ENCODE results near the gene ASCL3. TPM values are rescaled to one million over a fixed set of nuclear protein-coding genes. Genes with fewer than 3 reads are reported as not detected.
"Not testable (repeated sequence)": the region's sequence is repeated elsewhere in the genome, so short reads cannot be mapped to it uniquely, and the experiment has no call there.

The ASCL3 gene, protein sequence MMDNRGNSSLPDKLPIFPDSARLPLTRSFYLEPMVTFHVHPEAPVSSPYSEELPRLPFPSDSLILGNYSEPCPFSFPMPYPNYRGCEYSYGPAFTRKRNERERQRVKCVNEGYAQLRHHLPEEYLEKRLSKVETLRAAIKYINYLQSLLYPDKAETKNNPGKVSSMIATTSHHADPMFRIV
- not detected for total RNA-seq

- H3K4me1 ChIP-seq: no peaks in the 10 kb centered on the region
- intact Hi-C loops (cut with DNase I; ENCODE audit: low total_unique reads): no loop called here
- TF ChIP-seq POLR2A (IDR thresholded peaks at IDR 0.05): no peak
- TF ChIP-seq, protein P1, sequence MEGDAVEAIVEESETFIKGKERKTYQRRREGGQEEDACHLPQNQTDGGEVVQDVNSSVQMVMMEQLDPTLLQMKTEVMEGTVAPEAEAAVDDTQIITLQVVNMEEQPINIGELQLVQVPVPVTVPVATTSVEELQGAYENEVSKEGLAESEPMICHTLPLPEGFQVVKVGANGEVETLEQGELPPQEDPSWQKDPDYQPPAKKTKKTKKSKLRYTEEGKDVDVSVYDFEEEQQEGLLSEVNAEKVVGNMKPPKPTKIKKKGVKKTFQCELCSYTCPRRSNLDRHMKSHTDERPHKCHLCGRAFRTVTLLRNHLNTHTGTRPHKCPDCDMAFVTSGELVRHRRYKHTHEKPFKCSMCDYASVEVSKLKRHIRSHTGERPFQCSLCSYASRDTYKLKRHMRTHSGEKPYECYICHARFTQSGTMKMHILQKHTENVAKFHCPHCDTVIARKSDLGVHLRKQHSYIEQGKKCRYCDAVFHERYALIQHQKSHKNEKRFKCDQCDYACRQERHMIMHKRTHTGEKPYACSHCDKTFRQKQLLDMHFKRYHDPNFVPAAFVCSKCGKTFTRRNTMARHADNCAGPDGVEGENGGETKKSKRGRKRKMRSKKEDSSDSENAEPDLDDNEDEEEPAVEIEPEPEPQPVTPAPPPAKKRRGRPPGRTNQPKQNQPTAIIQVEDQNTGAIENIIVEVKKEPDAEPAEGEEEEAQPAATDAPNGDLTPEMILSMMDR (IDR thresholded peaks at IDR 0.05): no peak
- peaks cover 7% of the 10 kb centered on the region for H3K36me3 ChIP-seq
- H3K9me3 ChIP-seq: no peaks in the 10 kb centered on the region
- no peak within 1 kb of the TSS for H3K27ac ChIP-seq
- no peaks in the 10 kb centered on the region for H3K27me3 ChIP-seq
- H3K4me3 ChIP-seq: no peak within 1 kb of the TSS
- DNase-seq (ENCODE audit: low spot score in 2 of 2): no peak
These were observed at the start of gene ASCL3 for GRCh38 chr11:8942518-8943066. Gene ASCL3, minus strand, starts transcription at chr11:8943016. Its CDS starts 4,855 bp downstream, at chr11:8938161.

DNA sequence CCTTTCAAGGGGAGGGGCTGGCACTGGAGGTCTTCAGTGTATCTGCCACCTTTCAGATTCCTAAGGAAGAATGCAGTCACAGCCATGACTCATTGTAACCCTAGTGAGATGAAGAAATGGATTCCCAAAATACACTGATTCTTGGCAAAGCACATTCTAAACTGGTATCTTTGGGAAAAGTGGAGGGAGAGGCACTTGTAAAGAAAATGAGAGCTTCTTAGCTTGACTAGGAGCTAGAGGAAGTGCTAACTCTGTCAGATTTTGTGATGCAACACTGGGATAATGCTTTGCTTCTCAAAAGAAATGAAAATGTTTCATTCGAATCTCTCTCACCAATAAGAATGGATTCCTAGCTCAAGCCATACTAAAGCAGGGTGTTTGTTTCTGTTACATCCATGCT, 46.6 kb upstream of the ASCL3 start:
- H3K27me3 ChIP-seq: no peaks in the 10 kb centered on the region
- H3K36me3 ChIP-seq: no peaks in the 10 kb centered on the region
- no peak overlapping the region for H3K4me3 ChIP-seq
- TF ChIP-seq, protein P1 (IDR thresholded peaks at IDR 0.05): no peak
- no peak for TF ChIP-seq POLR2A (IDR thresholded peaks at IDR 0.05)
- TF ChIP-seq POLR2AphosphoS5 (IDR thresholded peaks at IDR 0.05): no peak
- H3K4me1 ChIP-seq: no peaks in the 10 kb centered on the region
- intact Hi-C loops (cut with DNase I; ENCODE audit: low total_unique reads): no loop called here
- no peaks in the 10 kb centered on the region for H3K9me3 ChIP-seq
- no peak overlapping the region for H3K27ac ChIP-seq
- no peak for DNase-seq (ENCODE audit: low spot score in 2 of 2)

DNA sequence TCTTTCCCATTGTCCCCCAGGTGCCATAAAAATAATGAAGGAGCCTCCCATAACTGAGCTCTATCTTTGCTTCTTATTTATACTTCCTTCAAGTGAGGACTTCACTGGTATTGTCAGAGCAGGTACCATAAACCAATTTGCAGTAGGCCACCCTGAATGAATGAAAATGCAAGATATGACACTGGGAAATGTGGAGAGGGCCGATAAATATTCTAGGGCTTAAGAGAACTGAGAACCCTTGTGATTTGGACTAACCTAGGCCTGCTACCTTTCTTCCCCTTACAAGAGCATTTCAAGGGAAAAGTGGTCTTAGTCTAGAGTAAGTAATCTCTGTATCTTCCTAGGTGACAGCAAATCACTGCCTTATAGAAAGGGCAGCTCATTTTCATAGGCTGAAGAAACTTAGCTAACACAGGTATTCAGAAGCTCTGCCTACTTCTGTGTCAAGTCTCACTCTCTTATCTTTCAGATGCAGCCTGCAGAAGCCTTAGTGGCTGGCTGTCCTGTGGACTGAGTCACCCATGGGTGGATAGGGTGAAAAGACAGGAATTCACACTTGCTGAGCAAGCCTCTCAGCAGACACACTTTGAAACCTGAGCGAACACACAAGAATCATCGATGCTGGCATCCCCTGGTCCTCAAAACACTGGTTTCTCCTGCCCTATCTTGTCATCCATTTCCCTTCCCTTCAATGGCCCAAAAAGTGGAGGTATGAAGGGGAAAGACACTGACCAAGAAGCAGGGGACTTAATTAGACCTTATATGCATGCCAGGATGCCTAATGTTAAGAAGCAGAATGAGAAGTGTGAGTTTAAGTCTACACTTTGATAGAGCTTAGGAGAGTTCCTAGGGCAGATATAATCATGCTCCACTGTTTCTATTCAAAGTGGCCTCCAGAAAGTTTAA, 45.8 kb upstream of the ASCL3 start:
- no peaks in the 10 kb centered on the region for H3K27me3 ChIP-seq
- no peaks in the 10 kb centered on the region for H3K9me3 ChIP-seq
- no peaks in the 10 kb centered on the region for H3K4me1 ChIP-seq
- H3K4me3 ChIP-seq: no peak overlapping the region
- TF ChIP-seq POLR2A (IDR thresholded peaks at IDR 0.05): no peak
- TF ChIP-seq, protein P1 (IDR thresholded peaks at IDR 0.05): no peak
- no peak for TF ChIP-seq POLR2AphosphoS5 (IDR thresholded peaks at IDR 0.05)
- H3K36me3 ChIP-seq: no peaks in the 10 kb centered on the region
- no peak for DNase-seq (ENCODE audit: low spot score in 2 of 2)
- H3K27ac ChIP-seq: no peak overlapping the region
- intact Hi-C loops (cut with DNase I; ENCODE audit: low total_unique reads): no loop called here

- intact Hi-C loops (cut with DNase I; ENCODE audit: low total_unique reads): no loop called here
- no peak overlapping the region for H3K27ac ChIP-seq
- TF ChIP-seq, protein P1 (IDR thresholded peaks at IDR 0.05): no peak
- TF ChIP-seq POLR2AphosphoS5 (IDR thresholded peaks at IDR 0.05) (no peak), POLR2A (IDR thresholded peaks at IDR 0.05) (no peak)
- H3K4me1 ChIP-seq: no peaks in the 10 kb centered on the region
- H3K4me3 ChIP-seq: no peak overlapping the region
- no peaks in the 10 kb centered on the region for H3K27me3 ChIP-seq
- H3K9me3 ChIP-seq: no peaks in the 10 kb centered on the region
- no peak for DNase-seq (ENCODE audit: low spot score in 2 of 2)
- H3K36me3 ChIP-seq: no peaks in the 10 kb centered on the region
These were observed 44.6 kb upstream of the ASCL3 start for GRCh38 chr11:8987446-8987845.

DNA sequence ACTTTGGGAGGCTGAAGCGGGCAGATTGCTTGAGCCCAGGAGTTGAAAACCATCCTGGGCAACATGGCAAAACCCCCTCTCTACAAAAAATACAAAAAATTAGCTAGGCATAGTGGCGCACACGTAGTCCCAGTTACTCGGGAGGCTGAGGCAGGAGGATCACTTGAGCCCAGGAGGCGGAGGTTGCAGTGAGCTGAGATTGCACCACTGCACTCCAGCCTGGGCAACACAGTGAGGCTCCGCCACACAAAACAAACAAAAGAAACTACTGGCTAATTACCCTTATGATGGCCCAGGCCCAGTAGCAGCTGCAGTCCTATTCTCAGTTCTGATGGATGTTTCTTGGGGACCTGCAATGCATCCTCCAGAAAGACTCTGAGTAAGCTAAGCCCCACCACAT, 44.0 kb upstream of the ASCL3 start:
- H3K36me3 ChIP-seq; H3K27ac ChIP-seq; H3K4me3 ChIP-seq; H3K27me3 ChIP-seq; intact Hi-C loops (cut with DNase I; ENCODE audit: low total_unique reads); DNase-seq (ENCODE audit: low spot score in 2 of 2); H3K4me1 ChIP-seq; H3K9me3 ChIP-seq: not testable (repeated sequence)

Data from breast epithelium (tissue), 4 donors.